Measurements from ENCODE around the gene CC2D1A.

The CC2D1A gene

DNA sequence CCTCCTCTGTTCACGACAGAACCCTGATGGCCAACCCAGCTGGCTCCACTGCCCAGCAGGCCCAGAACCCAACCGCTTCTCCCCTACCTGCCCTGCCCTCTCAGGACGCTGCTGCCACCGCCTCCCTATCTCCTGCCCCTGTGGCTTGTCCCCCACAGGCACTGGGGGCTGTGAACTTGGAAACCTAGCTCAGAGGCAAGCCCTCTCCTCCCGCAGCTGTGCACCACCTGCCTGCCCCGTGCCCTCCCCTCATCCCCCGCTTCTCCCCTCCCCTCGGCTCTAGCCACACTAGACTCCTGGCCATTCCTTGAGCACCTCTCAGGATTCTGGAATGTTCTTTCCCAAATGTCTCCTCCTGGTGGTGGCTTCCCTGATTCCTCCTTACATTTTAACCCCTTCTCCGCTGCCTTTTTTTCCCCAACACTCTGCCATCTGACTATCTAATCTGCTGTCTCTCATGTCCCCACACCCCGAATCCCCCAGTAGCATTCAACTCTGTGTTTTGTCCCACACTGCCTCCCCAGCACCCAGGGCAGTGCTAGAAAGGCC is 22.4 kb upstream of the CC2D1A start:
- TF ChIP-seq PPARA (CRISPR knock-in tag; IDR thresholded peaks at IDR 0.05; ENCODE audit: borderline replicate concordance) (no peak), ZC3H10 (CRISPR knock-in tag; IDR thresholded peaks at IDR 0.05) (no peak), ARNTL (CRISPR knock-in tag; IDR thresholded peaks at IDR 0.05; ENCODE audit: borderline replicate concordance, low read depth) (no peak), GLIS3 (CRISPR knock-in tag; IDR thresholded peaks at IDR 0.05) (no peak), TCF4 (CRISPR knock-in tag; IDR thresholded peaks at IDR 0.05; ENCODE audit: borderline replicate concordance) (no peak), BACH2 (CRISPR knock-in tag; IDR thresholded peaks at IDR 0.05; ENCODE audit: borderline replicate concordance) (no peak), TOX (CRISPR knock-in tag; IDR thresholded peaks at IDR 0.05; ENCODE audit: borderline replicate concordance) (no peak), ISL1 (CRISPR knock-in tag; IDR thresholded peaks at IDR 0.05) (no peak), RARB (CRISPR knock-in tag; IDR thresholded peaks at IDR 0.05) (no peak), ZNF8 (CRISPR knock-in tag; IDR thresholded peaks at IDR 0.05) (no peak), ZFP3 (CRISPR knock-in tag; IDR thresholded peaks at IDR 0.05) (no peak), CREB5 (CRISPR knock-in tag; IDR thresholded peaks at IDR 0.05; ENCODE audit: low read depth) (no peak), ZFP30 (CRISPR knock-in tag; IDR thresholded peaks at IDR 0.05) (no peak), OSR1 (CRISPR knock-in tag; IDR thresholded peaks at IDR 0.05) (no peak), PATZ1 (CRISPR knock-in tag; IDR thresholded peaks at IDR 0.05; ENCODE audit: borderline replicate concordance) (no peak), CSDC2 (CRISPR knock-in tag; IDR thresholded peaks at IDR 0.05) (no peak), ESRRG (CRISPR knock-in tag; IDR thresholded peaks at IDR 0.05) (no peak), SNAI2 (CRISPR knock-in tag; IDR thresholded peaks at IDR 0.05) (no peak)
- TF ChIP-seq, protein P1, sequence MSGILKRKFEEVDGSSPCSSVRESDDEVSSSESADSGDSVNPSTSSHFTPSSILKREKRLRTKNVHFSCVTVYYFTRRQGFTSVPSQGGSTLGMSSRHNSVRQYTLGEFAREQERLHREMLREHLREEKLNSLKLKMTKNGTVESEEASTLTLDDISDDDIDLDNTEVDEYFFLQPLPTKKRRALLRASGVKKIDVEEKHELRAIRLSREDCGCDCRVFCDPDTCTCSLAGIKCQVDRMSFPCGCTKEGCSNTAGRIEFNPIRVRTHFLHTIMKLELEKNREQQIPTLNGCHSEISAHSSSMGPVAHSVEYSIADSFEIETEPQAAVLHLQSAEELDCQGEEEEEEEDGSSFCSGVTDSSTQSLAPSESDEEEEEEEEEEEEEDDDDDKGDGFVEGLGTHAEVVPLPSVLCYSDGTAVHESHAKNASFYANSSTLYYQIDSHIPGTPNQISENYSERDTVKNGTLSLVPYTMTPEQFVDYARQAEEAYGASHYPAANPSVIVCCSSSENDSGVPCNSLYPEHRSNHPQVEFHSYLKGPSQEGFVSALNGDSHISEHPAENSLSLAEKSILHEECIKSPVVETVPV (CRISPR knock-in tag; IDR thresholded peaks at IDR 0.05), result no peak
- no peak for ATAC-seq

DNA sequence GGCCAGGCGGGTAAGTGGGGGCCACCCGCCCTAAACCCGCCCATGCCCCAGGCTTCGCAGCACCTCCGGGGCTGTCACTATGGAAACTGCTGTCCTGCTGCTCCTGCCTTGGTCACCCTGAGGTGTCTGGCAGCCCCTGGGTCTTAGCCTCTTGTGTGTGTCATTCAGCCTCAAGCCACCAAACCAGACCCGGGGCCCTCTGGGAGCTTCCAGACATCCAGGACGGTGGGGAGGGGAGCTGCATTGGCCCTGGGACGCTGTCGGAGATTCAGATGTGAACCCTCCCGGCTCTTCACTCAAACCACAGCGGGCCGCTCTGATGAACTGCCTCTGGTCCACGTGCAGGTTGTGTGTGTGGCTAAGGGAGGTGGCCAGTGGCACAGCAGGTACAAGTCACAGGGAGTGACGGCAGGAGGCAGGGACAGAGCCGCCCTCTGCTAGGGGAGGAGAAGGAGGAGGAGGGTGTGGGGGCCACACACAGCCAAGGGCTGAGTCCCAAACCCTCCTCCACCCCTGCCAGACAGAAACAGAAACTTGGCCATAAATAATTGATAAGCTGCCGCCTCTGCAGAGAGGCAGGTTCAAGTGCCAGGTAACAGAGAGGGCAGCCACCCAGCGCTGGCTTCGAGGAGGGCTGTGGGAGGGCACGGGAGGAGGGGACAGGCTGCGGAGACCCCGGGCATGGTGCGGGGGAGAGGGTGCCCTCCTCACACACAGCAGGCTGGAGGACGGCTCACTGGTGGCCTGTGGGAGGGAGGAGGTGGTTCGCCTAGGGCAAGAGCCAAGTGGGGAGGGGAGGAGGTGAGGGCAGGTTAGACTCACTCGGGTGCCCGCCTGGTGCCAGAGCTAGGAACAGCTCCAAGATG is 21.0 kb upstream of the CC2D1A start:
- no peak for TF ChIP-seq SNAI2 (CRISPR knock-in tag; IDR thresholded peaks at IDR 0.05)
- no peak for TF ChIP-seq CSDC2 (CRISPR knock-in tag; IDR thresholded peaks at IDR 0.05)
- TF ChIP-seq ARNTL (CRISPR knock-in tag; IDR thresholded peaks at IDR 0.05; ENCODE audit: borderline replicate concordance, low read depth), result no peak
- TF ChIP-seq RARB (CRISPR knock-in tag; IDR thresholded peaks at IDR 0.05), result no peak
- no peak for TF ChIP-seq ISL1 (CRISPR knock-in tag; IDR thresholded peaks at IDR 0.05)
- TF ChIP-seq CREB5 (CRISPR knock-in tag; IDR thresholded peaks at IDR 0.05; ENCODE audit: low read depth), result no peak
- TF ChIP-seq ESRRG (CRISPR knock-in tag; IDR thresholded peaks at IDR 0.05), result no peak
- no peak for TF ChIP-seq OSR1 (CRISPR knock-in tag; IDR thresholded peaks at IDR 0.05)
- no peak for TF ChIP-seq BACH2 (CRISPR knock-in tag; IDR thresholded peaks at IDR 0.05; ENCODE audit: borderline replicate concordance)
- no peak for TF ChIP-seq ZNF565 (CRISPR knock-in tag; conservative IDR thresholded peaks at IDR 0.05; ENCODE audit: low read depth)
- no peak for TF ChIP-seq ZFP3 (CRISPR knock-in tag; IDR thresholded peaks at IDR 0.05)
- no peak for TF ChIP-seq TOX (CRISPR knock-in tag; IDR thresholded peaks at IDR 0.05; ENCODE audit: borderline replicate concordance)
- TF ChIP-seq, protein P2, sequence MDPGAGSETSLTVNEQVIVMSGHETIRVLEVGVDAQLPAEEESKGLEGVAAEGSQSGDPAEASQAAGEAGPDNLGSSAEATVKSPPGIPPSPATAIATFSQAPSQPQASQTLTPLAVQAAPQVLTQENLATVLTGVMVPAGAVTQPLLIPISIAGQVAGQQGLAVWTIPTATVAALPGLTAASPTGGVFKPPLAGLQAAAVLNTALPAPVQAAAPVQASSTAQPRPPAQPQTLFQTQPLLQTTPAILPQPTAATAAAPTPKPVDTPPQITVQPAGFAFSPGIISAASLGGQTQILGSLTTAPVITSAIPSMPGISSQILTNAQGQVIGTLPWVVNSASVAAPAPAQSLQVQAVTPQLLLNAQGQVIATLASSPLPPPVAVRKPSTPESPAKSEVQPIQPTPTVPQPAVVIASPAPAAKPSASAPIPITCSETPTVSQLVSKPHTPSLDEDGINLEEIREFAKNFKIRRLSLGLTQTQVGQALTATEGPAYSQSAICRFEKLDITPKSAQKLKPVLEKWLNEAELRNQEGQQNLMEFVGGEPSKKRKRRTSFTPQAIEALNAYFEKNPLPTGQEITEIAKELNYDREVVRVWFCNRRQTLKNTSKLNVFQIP (CRISPR knock-in tag; IDR thresholded peaks at IDR 0.05; ENCODE audit: borderline replicate concordance, low read depth), result no peak
- TF ChIP-seq, protein P1 (CRISPR knock-in tag; IDR thresholded peaks at IDR 0.05), result no peak
- TF ChIP-seq PATZ1 (CRISPR knock-in tag; IDR thresholded peaks at IDR 0.05; ENCODE audit: borderline replicate concordance), result no peak
- TF ChIP-seq PPARA (CRISPR knock-in tag; IDR thresholded peaks at IDR 0.05; ENCODE audit: borderline replicate concordance), result no peak
- no peak for ATAC-seq
